Panc1 (cell line): ENCODE data around the gene PPP2R3A. TPM values are rescaled to one million over a fixed set of nuclear protein-coding genes. Genes with fewer than 3 reads are reported as not detected.
A peak's percentile ranks its signal among the peaks of the same experiment; 100 is the strongest.

Experiments used
- ATAC-seq: fragments of 200-7000 bp; cut with Tn5 transposase; 2 replicates; pipeline ENCODE4 v1.9.1; 2020; ENCODE audit warnings: mild to moderate bottlenecking, moderate library complexity
- BruUV-seq: library from RNA; stranded (reverse); fragments of 400-500 nt; replicated peaks from 2 replicates; lab custom pipeline; 2021; lab: Mats Ljungman, UMichigan
- CTCF ChIA-PET: fragments of 300-600 bp; sonication (Branson Sonifier 250); formaldehyde crosslinking; loops from one replicate; lab custom pipeline; 2022; ENCODE audit warnings: antibody characterized with exemption; lab: Charles Lee
- POLR2A ChIA-PET: fragments of 300-600 bp; sonication (Branson Sonifier 250); formaldehyde crosslinking; loops from one replicate; lab custom pipeline; 2022; ENCODE audit warnings: antibody characterized with exemption; lab: Charles Lee
- DNase-seq: peaks from one replicate; pipeline ENCODE4 v3.0.0-alpha.2; 2010; ENCODE audit warnings: low read depth, low spot score
- H3K27ac ChIP-seq: 2 replicates; pipeline ENCODE4 v1.5.1; 2011; ENCODE audit warnings: mild to moderate bottlenecking, low read length, inconsistent platforms
- H3K27me3 ChIP-seq: fragments of 200-500 bp; sonication (Bioruptor generic); 2 replicates; pipeline ENCODE4 v1.6.0; 2014; ENCODE audit warnings: low read length, inconsistent platforms; ENCODE audit not compliant: control insufficient read depth, insufficient read depth
- H3K36me3 ChIP-seq: fragments of 200-500 bp; sonication (Bioruptor generic); 2 replicates; pipeline ENCODE4 v1.5.1; 2014; ENCODE audit warnings: inconsistent platforms, mild to moderate bottlenecking, low read length, moderate library complexity; ENCODE audit not compliant: control insufficient read depth, insufficient read depth
- H3K4me1 ChIP-seq: 2 replicates; pipeline ENCODE4 v1.5.1; 2011; ENCODE audit warnings: inconsistent platforms, mild to moderate bottlenecking, low read length, moderate library complexity; ENCODE audit not compliant: control insufficient read depth, insufficient read depth
- H3K4me3 ChIP-seq, 2 experiments: 2 replicates each; pipeline ENCODE4 v1.5.1; 2011 to 2012; ENCODE audit warnings: low read depth in 2 of 2, low read length in 2 of 2, mild to moderate bottlenecking in 2 of 2, inconsistent platforms in 1 of 2, moderate library complexity in 1 of 2
- H3K9me3 ChIP-seq: fragments of 200-500 bp; sonication (Bioruptor generic); 2 replicates; pipeline ENCODE4 v1.5.1; 2014; ENCODE audit warnings: low read depth, mild to moderate bottlenecking, inconsistent platforms, low read length, moderate library complexity; ENCODE audit not compliant: control insufficient read depth, insufficient read depth
- CTCF ChIP-seq: fragments of 450-650 bp; IDR thresholded peaks from 2 replicates; pipeline ENCODE4 v1.5.1; 2017; ENCODE audit warnings: mild to moderate bottlenecking
- POLR2AphosphoS5 ChIP-seq: IDR thresholded peaks from 2 replicates; pipeline ENCODE4 v1.6.1; 2012; ENCODE audit warnings: mild to moderate bottlenecking, low read depth, low read length, moderate library complexity
- SIN3A ChIP-seq: IDR thresholded peaks from 2 replicates; pipeline ENCODE4 v1.6.1; 2012; ENCODE audit warnings: low read depth, mild to moderate bottlenecking, low read length, moderate library complexity, borderline replicate concordance; ENCODE audit not compliant: insufficient read depth
- in situ Hi-C: cut with HindIII; loops from 2 replicates; pipeline ENCODE4 v1.10.0; 2016; ENCODE audit warnings: low sequenced_read_pairs, low pct_unique_long_range_greater_than_20kb
- intact Hi-C: fragments of 100-400 bp; cut with micrococcal nuclease; formaldehyde crosslinking; loops from one replicate; pipeline ENCODE4 v1.10.0; 2022; ENCODE audit not compliant: unreplicated experiment
- total RNA-seq: library from RNA; stranded (reverse); gene quantifications from one replicate; pipeline ENCODE4 v1.2.1, GENCODE V29; 2021; ENCODE audit not compliant: unreplicated experiment

PPP2R3A gene
- total RNA-seq, 1 experiment from 2014 or later, result 8.1 TPM

GRCh38 chr3:135964160-135964955 is 1.2 kb upstream of the PPP2R3A start:
- Histone ChIP-seq H3K36me3 (no peaks in the 10 kb centered on the region), H3K4me3 (no peak overlapping the region), H3K27ac (no peak overlapping the region; the same call in 1 of the 2 replicates), H3K9me3 (no peaks in the 10 kb centered on the region), H3K4me1 (peaks cover 13% of the 10 kb centered on the region), H3K27me3 (no peaks in the 10 kb centered on the region)
- ChIA-PET CTCF (no interaction called here), POLR2A (interaction anchor here (0.6 kb wide), 1 partner anchor 45 kb away, joined by 5 read pairs; no protein-coding TSS in a partner anchor)
- intact Hi-C loops (no loop called here), in situ Hi-C loops (no loop called here)
- ATAC-seq (no peak), DNase-seq (no peak)
- no peak for TF ChIP-seq SIN3A
- no peak for TF ChIP-seq CTCF
- BruUV-seq, result no TSS peak

GRCh38 chr3:135965129-135965505 is 411 bp upstream of the PPP2R3A start:
- BruUV-seq, result no TSS peak
- CTCF ChIA-PET, result no interaction called here
- TF ChIP-seq SIN3A (0 out of 2 replicates have a peak, but pooled peaks have one; percentile 37), POLR2AphosphoS5 (no peak)

GRCh38 chr3:135966271-135966961 is 888 bp downstream of the PPP2R3A start:
- no peak for DNase-seq
- TF ChIP-seq SIN3A (0 out of 2 replicates have a peak, but pooled peaks have one; percentile 31), POLR2AphosphoS5 (no peak)
- intact Hi-C loops, result no loop called here
- POLR2A ChIA-PET, result no interaction called here
- no TSS peak for BruUV-seq
- CTCF ChIA-PET, result interaction anchor here (0.7 kb wide), 2 partner anchors 294 to 1298 kb away, joined by 3 read pairs; no protein-coding TSS in a partner anchor
- no peaks in the 10 kb centered on the region for H3K36me3 ChIP-seq
- H3K9me3 ChIP-seq, result no peaks in the 10 kb centered on the region
- peak overlapping the region; percentile 68 for H3K27ac ChIP-seq
- H3K27me3 ChIP-seq, result no peaks in the 10 kb centered on the region
- peaks cover 13% of the 10 kb centered on the region for H3K4me1 ChIP-seq
- H3K4me3 ChIP-seq, result peak overlapping the region; percentile 84 to 87
- no peak; the same call in 1 of the 2 replicates for ATAC-seq
- in situ Hi-C loops, result no loop called here

More at GRCh38 chr3:135965129-135965505, 411 bp upstream of the PPP2R3A start:
- Histone ChIP-seq H3K36me3 (no peaks in the 10 kb centered on the region), H3K9me3 (no peaks in the 10 kb centered on the region), H3K27ac (peak overlapping the region; percentile 64), H3K4me1 (peaks cover 13% of the 10 kb centered on the region), H3K4me3 (peak overlapping the region; percentile 63 to 87), H3K27me3 (no peaks in the 10 kb centered on the region)
- ATAC-seq (peak; percentile 44), DNase-seq (no peak)
- in situ Hi-C loops, result no loop called here
- POLR2A ChIA-PET, result interaction anchor here (0.6 kb wide), 1 partner anchor 45 kb away, joined by 5 read pairs; no protein-coding TSS in a partner anchor
- intact Hi-C loops, result no loop called here
